Upper lobe of left lung (tissue), 4 donors: Measurements from ENCODE around the gene KRTAP5-6.

Source experiments
- CTCF ChIP-seq, 6 experiments: fragments of 450-650 bp in 4 of 6; fragments of 200-600 bp in 2 of 6; sonication (generic) in 2 of 6; IDR thresholded peaks; one replicate each; pipeline ENCODE4 v1.5.1; 2016 to 2019; ENCODE audit warnings: antibody characterized with exemption in 6 of 6
- POLR2A ChIP-seq, 4 donors: fragments of 450-650 bp; IDR thresholded peaks; one replicate each; pipeline ENCODE4 v1.5.1; 2016 to 2017; ENCODE audit warnings: antibody characterized with exemption in 4 of 4, mild to moderate bottlenecking in 2 of 4

GRCh38 chr11:1740786-1741530, 44.0 kb downstream of the KRTAP5-6 start:
- no peak for TF ChIP-seq CTCF (IDR thresholded peaks at IDR 0.05)
- TF ChIP-seq POLR2A (IDR thresholded peaks at IDR 0.05), result no peak
